Activated CD8-positive, alpha-beta memory T cell treated with anti-CD3 and anti-CD28 coated beads for 24 hours (primary cell): ENCODE measurements around the gene PLEKHD1.
A peak's percentile ranks its signal among the peaks of the same experiment; 100 is the strongest.

Source experiments
- DNase-seq: peaks from one replicate; pipeline ENCODE4 v3.0.0-alpha.2; 2020

Gene PLEKHD1

DNA sequence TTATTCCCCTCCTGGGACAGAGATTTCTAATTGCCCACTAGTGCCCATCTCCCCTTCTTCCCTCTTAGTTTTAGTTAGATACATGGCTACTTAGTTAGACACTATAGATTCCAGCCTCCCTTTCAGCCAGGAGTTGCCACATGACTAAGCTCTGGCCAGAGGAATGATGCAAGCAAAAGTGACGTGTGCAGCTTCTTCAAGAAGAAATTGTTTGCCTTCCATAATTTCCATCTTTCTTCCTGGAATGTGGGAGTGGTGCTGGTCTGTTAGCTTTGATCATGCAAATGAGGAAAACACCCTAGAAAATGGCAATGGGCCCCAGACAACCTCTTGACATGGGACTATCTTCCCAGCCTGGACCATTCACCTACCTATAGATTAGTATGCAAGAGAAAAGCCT, 68.7 kb downstream of the PLEKHD1 start:
- no peak for DNase-seq

DNA sequence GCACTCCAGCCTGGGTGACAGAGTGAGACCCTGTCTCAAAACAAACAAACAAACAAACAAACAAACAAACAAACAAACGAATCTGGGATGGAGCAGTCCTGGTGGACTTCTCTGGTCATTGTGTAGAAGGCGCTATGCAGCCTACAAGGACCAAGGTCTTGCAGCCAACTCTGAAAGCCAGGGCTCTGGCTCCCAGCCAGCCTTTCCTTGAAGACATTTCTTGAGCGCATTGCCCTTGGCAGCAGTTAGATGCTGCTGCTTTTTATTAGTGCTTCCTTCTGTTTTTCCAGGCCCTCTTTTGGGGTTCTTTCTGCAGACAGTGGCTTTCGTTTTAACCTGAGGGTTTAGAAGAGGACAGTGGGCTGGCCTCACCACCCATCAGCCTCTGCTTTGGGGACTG, 70.0 kb downstream of the PLEKHD1 start:
- DNase-seq: no peak

DNA sequence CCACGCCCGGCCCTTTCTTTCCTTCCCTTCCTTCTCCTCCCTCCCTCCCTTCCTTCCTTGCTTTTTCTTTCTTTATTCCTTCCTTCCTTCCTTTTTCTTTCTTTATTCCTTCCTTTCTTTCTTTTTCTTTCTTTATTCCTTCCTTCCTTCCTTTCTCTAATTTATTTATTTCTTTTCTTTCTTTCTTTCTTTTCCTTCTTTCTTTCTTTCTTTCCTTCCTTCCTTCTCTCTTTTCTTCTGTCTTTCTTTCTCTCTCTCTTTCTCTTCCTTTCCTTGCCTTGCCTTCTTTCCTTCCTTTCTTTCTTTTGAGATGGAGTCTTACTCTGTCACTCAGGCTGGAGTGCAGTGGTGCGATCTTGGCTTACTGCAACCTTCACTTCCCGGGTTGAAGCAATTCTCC, 74.2 kb downstream of the PLEKHD1 start:
- DNase-seq: no peak

DNA sequence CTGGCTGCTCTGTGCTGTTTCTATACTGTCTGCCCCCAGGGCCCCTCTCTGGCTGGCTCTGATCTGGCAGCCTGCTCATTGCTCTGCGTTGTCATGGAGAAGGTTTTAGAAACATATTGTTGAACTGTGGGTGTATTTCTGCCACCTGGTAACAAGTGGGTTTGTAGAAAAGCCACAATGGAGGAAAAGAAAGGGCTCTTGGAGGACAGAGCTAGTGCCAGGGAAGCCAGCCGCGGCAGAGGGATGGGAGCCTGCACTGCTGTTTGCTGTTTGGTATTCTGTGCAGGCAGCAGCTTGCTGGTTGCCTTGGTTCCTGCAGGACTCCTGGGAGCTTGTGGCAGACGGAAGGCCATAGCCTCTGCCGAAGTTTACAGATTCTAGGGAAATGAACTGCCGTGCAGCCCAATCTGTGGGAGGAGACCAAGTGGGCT, 75.1 kb downstream of the PLEKHD1 start:
- DNase-seq: no peak

DNA sequence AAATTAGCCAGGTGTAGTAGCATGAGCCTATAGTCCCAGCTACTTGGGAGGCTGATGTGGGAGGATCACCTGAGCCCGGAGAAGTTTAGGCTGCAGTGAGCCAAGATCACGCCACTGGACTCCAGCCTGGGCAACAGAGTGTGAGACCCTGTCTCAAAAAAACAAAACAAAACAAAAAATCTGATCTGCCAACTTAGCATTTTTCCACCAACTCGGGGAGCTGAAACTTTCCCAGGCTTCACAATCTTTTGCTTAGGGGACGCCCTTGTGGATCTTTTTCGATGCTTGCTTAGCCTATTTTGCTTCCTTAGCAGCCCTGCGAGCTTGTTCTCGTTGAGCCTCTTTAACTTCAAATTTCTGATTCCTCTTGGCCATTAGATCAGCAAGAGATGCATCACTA, 76.3 kb downstream of the PLEKHD1 start:
- DNase-seq: no peak

DNA sequence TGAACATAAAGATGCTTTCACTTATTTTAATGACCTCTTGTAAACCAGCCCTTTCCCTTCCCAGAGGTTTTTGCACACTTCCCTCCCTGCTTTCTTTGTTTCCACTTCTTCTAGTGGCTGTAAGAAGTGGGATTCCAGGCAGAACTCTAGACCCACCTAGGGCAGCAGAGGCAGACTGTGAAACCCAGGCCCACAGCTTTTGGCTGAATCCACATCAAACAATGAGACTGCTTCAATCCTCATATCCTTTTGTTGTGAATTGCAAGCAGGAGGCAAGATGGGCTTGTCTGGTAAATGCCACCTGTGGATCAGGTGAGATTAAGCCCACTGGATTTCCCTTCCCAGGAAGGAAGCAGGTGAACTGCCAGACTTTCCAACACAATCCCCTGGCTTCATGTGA, 77.4 kb downstream of the PLEKHD1 start:
- no peak for DNase-seq

DNA sequence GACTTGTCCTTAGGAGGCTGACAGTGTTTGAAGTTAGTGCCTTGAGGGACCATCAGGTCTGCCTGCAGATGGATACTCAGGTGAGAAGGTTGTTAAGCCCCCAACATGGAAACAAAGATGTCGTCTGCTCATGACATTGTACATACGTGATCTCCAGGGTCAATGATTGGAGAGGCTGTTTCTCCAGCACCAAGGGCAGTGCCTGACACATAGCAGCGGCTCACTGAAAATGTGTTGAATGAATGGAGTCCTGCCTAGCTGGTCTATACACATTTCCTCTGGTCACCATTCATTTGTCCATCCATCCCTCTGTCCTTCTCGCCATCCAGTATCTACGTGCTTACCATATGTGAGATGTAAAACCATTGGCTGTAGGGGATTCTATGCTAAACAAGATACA, 83.0 kb downstream of the PLEKHD1 start:
- no peak for DNase-seq

DNA sequence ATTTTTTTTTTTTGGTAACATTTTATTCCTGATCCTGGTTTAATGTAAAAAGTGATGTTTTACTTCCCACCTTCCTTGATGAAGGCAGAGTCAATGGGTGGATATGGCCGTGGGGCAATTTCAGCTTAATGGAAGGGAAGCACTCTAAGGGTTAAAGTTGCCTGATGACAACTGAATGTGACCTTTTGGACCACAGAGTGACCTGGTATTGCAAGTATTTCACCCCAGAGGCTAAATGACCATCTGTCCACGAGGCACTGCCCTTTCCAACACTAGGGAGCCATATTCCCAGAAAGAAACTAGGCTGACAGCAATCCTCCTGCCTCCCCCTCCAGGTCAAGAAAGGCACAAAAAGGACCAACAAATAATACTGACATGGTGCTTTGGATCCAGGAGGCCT, 85.3 kb downstream of the PLEKHD1 start:
- DNase-seq: no peak

DNA sequence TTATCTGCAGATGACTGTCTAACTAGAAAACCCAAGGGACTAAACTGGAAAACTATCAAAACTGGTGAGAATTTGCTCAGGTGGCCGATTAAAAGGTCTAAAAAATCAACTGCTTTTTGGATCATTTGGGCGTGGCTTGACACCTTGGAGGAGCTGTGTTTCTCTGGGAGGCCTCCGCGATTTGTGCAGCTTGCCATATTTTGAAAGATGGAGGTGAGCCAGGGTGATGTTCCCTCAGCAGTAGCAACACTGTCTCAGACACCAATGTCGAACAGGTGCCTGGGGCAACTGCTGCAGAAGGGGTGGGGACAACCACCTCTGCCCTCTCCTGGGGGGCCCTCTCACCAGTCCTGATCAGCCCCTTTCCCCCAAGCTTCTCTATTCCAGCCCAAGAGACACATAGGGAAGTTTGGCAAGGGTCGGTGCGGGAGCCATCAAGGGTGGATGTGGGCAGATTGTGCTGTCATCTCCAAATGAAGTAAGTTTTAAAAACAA, 86.4 kb downstream of the PLEKHD1 start:
- no peak for DNase-seq

DNA sequence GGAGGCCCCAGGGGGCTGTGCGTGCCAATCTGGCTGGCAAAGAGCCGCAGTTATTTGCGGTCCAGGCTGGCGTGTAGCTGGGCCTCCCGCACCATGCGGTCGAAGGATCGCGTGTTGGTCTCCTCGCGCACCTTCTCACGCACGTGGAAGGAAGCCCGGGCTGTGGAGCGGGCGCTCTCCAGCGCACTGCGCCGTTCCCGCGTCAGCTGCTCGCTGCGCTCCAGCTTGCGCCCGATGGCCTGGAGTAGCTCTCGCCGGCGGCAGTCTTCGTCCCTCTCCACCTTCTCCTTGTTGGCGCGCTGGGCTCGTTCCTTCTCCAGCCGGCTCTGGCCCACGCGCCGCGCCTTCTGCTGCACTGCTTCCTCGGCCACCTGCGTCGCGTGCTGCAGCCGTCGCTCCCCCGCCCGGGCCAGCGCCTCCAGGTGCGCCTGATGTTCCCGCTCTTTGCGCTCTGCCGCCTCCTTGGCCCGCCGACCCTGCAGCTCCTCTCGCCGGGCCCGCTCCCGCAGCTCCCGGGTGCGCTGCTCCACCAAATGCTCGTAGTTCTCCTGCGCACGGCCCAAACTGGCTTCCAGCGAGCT, 87.0 kb downstream of the PLEKHD1 start:
- no peak for DNase-seq

DNA sequence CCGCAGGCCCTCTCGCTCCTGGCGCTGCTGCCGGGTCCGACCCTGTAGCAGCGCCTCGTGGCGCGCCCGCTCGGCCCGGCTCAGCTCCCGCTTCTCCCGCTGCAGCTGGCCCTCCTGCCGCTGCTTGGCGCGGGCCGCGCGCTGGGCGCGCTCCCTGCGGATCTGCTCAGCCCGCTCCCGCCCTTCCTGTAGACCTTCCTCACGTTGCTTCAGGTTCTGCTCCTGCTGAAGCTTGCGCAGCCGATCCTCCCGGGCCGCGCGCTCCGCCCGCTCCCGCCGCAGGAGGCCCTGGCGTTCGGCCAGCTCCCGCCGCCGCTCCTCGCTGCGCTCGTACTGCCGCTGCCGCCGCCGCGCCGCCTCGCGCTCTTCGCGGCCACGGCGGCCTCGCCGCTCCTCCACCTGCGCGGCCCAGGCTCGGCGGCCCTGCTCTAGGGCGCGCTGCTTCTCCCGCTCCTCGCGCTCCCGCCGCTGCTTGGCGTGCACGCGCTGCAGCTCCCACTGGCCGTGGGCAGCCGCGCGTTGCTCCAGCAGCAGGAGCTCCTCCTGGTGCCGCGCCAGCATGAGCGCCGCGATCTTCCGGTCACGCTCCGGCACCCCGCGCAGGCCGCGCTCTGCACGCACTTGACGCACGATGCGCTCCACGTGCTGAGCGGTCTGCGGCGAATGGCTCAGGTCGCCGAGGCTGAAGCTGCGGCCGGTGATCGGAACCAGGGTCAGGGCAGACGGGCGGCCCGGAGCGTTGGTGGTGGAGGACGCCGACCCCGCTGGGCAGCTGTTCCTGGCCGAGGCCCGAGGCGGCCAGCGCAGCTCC, 87.7 kb downstream of the PLEKHD1 start:
- DNase-seq: peak; percentile 63

DNA sequence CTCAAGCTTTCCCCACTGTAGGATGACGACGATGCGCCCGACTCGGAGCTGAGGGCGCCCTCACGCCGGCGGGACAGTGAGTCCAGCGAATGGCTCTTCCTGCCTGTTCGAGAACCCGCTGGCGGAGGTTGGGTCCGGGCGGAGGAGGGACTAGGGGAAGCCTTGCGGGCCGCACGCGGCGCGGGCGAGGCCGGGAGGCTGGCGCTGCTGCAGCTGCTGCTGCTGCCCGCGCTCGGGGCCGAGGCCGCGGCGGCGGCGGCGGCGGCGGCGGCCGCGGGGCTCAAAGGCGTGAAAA, 88.3 kb downstream of the PLEKHD1 start:
- no peak for DNase-seq

DNA sequence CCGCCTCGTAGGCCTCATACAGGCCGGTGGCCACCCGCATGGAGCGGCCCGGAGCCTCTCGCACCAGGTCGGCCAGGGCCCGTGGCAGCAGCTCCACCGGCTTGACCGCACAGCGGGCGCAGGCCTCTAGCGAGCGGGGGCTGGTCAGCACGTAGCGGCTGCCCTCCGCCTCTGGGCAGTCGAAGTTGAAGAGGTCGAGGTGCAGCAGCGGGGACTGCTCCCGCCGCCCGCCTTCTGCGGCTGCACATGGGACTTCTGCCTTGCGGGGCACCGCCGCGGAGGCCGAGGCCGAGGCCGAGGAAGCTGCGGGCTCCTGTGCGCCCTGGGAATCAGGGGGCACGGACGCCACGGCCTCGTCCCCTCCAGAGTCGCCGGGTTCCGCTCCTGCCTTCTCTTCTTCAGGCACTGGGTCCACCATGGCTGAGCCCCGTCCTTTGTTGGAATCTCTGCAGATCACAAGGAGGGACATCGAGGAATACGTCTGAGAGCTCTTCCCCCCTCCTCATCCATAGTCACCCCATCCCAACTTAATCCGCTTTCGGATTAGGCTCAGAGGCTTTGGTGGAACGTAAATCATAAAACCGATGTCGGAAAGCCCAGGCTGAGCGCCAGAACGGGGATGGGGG, 88.8 kb downstream of the PLEKHD1 start:
- DNase-seq: peak; percentile 59

DNA sequence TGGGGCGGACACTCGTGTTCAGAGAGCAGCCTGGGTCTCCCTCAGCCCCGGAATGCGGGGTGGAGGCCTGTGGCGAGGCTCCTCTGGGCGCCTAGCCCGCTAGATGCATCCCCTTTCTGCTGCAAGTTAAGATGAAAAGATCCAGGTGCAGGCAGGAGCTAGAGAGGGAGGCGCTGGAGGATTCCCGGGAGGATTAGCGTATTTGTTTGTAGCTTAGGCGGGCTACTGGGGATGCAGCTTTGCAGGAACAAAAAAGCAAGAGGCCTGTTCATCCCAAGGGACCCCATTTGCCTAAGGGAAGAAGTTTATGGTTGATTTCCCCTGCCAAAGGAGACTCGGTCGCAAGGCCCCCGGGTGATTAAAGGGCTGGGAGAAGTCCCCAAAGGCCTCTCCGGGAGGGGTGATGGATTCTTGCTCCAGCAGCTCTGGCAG, 89.3 kb downstream of the PLEKHD1 start:
- DNase-seq: peak; percentile 64

DNA sequence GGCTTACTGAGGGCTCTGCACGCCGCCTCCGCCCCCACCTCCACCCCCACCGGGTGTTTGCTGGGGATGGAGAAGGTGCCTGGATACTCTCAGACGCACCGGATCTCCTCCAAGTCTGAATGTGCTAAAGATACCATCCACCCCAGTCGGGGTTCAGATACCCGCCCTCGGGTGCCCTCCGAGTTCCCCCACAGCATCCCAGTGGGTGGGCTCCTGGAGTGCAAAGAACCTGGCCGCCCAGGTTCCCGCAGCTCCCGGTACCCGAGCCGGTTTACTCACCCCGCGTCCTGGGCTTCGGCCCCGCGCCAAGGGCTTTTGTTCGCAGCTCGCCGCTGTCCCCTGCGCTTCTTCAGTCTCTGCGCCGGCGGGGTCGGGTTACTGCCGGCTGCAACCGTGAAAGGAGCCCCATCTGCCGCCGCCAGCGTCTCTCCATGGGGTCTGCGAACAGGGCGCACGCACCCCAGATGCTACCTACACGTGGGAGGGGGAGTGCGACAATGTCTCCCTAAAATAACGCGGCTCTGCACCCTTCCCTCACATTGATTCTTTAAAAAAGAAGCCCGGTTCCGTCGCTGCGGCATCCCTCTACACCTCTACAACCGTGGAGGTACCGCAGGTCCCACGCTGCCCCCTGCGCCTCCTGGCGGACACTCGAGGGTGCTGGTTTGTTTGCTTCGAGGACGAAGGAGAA, 89.9 kb downstream of the PLEKHD1 start, which contains the start of gene CCDC177:
TSS of gene CCDC177 (minus strand) at position 609 of the 691 bp plus-strand sequence. CDS start 1,249 bp downstream, outside the sequence.
- DNase-seq: peak; percentile 89

DNA sequence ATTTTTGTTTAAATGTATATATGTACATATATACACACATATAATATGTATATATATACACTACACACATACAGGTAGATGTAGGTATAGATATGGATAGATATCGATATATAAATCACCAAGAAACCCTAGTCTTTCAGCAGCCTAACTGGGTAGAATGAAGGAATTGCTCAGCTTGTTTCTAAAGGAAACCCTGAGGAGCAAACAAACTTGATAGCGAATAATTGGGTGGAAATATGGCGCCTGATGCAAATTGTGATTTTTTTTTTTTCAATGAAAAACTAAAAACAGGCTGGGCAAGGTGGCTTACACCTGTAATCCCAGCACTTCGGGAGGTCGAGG, 90.4 kb downstream of the PLEKHD1 start:
- no peak for DNase-seq

DNA sequence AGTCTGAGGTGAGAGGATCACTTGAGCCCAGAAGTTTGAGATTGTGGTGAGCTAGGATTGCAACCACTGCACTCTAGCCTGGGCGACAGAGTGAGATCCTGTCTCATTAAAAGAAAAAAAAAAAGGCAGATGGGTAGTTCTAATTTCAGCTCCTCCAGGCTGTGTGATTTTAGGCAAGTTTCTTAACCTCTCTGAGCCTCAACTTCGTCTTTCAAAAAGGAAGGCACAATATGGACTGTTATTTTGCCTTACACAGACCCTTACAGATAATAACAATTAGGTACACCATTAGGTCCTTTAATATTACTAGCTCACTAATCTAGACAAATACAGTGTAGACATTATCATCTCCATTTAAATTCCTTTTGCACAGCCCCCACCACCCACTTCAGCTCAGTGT, 94.9 kb downstream of the PLEKHD1 start:
- DNase-seq: no peak

DNA sequence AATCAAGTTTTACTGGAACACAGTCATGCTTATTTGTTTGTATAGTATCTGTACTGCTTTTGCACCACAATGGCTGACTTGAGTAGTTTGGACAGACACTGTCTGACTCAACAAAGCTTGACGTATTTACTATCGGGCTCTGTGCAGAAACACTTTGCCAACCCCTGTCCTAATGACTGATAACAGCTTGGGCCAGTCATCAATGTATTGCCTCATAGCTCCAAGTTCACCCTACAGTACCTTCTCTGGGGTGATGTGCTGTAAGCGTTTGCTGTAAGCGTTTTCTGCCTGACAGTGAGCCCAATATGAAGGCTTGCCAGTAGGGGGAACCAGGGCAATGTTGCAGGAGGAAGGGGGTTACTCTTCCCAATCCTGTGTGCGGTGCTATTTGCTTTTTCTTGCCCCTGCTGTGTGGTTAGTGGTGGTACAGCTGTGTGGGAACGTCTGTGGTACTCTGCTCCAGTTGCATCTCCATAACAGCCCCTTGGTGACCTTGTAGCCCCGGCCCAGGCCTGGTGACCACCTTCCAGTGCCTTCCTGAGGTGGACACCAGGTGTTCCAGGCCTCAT, 95.6 kb downstream of the PLEKHD1 start:
- DNase-seq: no peak
